H9 (cell line): ENCODE results near the gene ERGIC3. TPM values are rescaled to one million over a fixed set of nuclear protein-coding genes. Genes with fewer than 3 reads are reported as not detected.
A peak's percentile ranks its signal among the peaks of the same experiment; 100 is the strongest.

Source experiments
- DNase-seq: peaks from one replicate; pipeline ENCODE4 v3.0.0-alpha.2; 2017
- H2AFZ ChIP-seq: one replicate; pipeline ENCODE4 v1.6.1; 2013; ENCODE audit warnings: mild to moderate bottlenecking, low read length, control low read depth, moderate library complexity
- H2AK5ac ChIP-seq: 2 replicates; pipeline ENCODE4 v1.6.1; 2013; ENCODE audit warnings: low read length, control low read depth, mixed read lengths; ENCODE audit not compliant: insufficient read length
- H2BK120ac ChIP-seq: one replicate; pipeline ENCODE4 v1.6.1; 2013; ENCODE audit warnings: low read depth, mild to moderate bottlenecking, low read length, control low read depth, inconsistent platforms; ENCODE audit not compliant: poor library complexity, severe bottlenecking
- H2BK12ac ChIP-seq: 2 replicates; pipeline ENCODE4 v1.6.1; 2013; ENCODE audit warnings: low read length, control low read depth, mixed read lengths, low read depth; ENCODE audit not compliant: insufficient read length
- H2BK15ac ChIP-seq: 2 replicates; pipeline ENCODE4 v1.6.1; 2013; ENCODE audit warnings: low read depth, low read length, control low read depth
- H2BK20ac ChIP-seq: one replicate; pipeline ENCODE4 v1.6.1; 2013; ENCODE audit warnings: low read depth, mild to moderate bottlenecking, low read length, control low read depth, inconsistent platforms; ENCODE audit not compliant: poor library complexity, severe bottlenecking
- H2BK5ac ChIP-seq: 2 replicates; pipeline ENCODE4 v1.6.1; 2013; ENCODE audit warnings: low read length, control low read depth, mixed read lengths; ENCODE audit not compliant: insufficient read length
- H3K14ac ChIP-seq: 2 replicates; pipeline ENCODE4 v1.6.1; 2013; ENCODE audit warnings: low read length, control low read depth; ENCODE audit not compliant: insufficient read depth
- H3K18ac ChIP-seq: 2 replicates; pipeline ENCODE4 v1.6.1; 2013; ENCODE audit warnings: low read depth, mild to moderate bottlenecking, mixed read lengths, low read length, control low read depth; ENCODE audit not compliant: insufficient read length
- H3K23ac ChIP-seq: 2 replicates; pipeline ENCODE4 v1.6.1; 2013; ENCODE audit warnings: low read length, control low read depth, mixed read lengths, low read depth; ENCODE audit not compliant: insufficient read length
- H3K23me2 ChIP-seq: 2 replicates; pipeline ENCODE4 v1.6.1; 2013; ENCODE audit warnings: low read depth, mild to moderate bottlenecking, mixed read lengths, low read length, control low read depth; ENCODE audit not compliant: insufficient read length, poor library complexity, severe bottlenecking
- H3K27ac ChIP-seq: 2 replicates; pipeline ENCODE4 v1.5.1; 2013; ENCODE audit warnings: low read length, control low read depth, mixed read lengths, low read depth; ENCODE audit not compliant: insufficient read length
- H3K27me3 ChIP-seq: 2 replicates; pipeline ENCODE4 v1.6.1; 2013; ENCODE audit warnings: low read length, control low read depth, inconsistent platforms; ENCODE audit not compliant: insufficient read depth
- H3K4ac ChIP-seq: 2 replicates; pipeline ENCODE4 v1.6.1; 2013; ENCODE audit warnings: low read depth, mild to moderate bottlenecking, control low read depth, inconsistent platforms, low read length, moderate library complexity
- H3K4me1 ChIP-seq: 2 replicates; pipeline ENCODE4 v1.6.1; 2013; ENCODE audit warnings: low read length, control low read depth, inconsistent platforms; ENCODE audit not compliant: insufficient read depth
- H3K4me2 ChIP-seq: 2 replicates; pipeline ENCODE4 v1.6.1; 2013; ENCODE audit warnings: low read length, control low read depth, mixed read lengths; ENCODE audit not compliant: insufficient read length, insufficient read depth
- H3K56ac ChIP-seq: 2 replicates; pipeline ENCODE4 v1.6.1; 2013; ENCODE audit warnings: low read depth, mild to moderate bottlenecking, mixed read lengths, low read length, control low read depth; ENCODE audit not compliant: insufficient read length
- H3K79me1 ChIP-seq: 2 replicates; pipeline ENCODE4 v1.6.1; 2013; ENCODE audit warnings: low read depth, mild to moderate bottlenecking, moderate library complexity, low read length, control low read depth, inconsistent platforms; ENCODE audit not compliant: insufficient read depth, poor library complexity, severe bottlenecking
- H3K79me2 ChIP-seq: 2 replicates; pipeline ENCODE4 v1.6.1; 2013; ENCODE audit warnings: low read length, control low read depth, inconsistent platforms; ENCODE audit not compliant: insufficient read depth
- H3K9ac ChIP-seq: 2 replicates; pipeline ENCODE4 v1.6.1; 2013; ENCODE audit warnings: low read length, control low read depth, mixed read lengths; ENCODE audit not compliant: insufficient read length; ENCODE audit errors: extremely low read depth
- H3K9me3 ChIP-seq: one replicate; pipeline ENCODE4 v1.6.1; 2013; ENCODE audit warnings: low read depth, low read length, inconsistent platforms; ENCODE audit not compliant: control insufficient read depth
- H3T11ph ChIP-seq: one replicate; pipeline ENCODE4 v1.6.1; 2013; ENCODE audit warnings: mild to moderate bottlenecking, low read length, control low read depth, inconsistent platforms
- H4K20me1 ChIP-seq: one replicate; pipeline ENCODE4 v1.6.1; 2013; ENCODE audit not compliant: control insufficient read depth, insufficient read length, insufficient read depth
- H4K5ac ChIP-seq: 2 replicates; pipeline ENCODE4 v1.6.1; 2013; ENCODE audit warnings: low read depth, mild to moderate bottlenecking, mixed read lengths, low read length, control low read depth; ENCODE audit not compliant: insufficient read length
- H4K8ac ChIP-seq: replicated peaks from 2 replicates; pipeline ENCODE4 v1.6.1; 2013; ENCODE audit warnings: low read length, control low read depth, mixed read lengths, low read depth; ENCODE audit not compliant: insufficient read length
- H4K91ac ChIP-seq: 2 replicates; pipeline ENCODE4 v1.6.1; 2013; ENCODE audit warnings: low read depth, mild to moderate bottlenecking, moderate library complexity, mixed read lengths, low read length, control low read depth; ENCODE audit not compliant: insufficient read length
- H3K27ac Mint-ChIP-seq, 3 experiments: 2 replicates in 2 of 3; 3 replicates in 1 of 3; pipeline ENCODE4 v1.8.0; 2020 to 2021; ENCODE audit warnings: mixed read lengths in 3 of 3, mild to moderate bottlenecking in 1 of 3, moderate library complexity in 1 of 3
- H3K27me3 Mint-ChIP-seq: 2 replicates; pipeline ENCODE4 v1.8.0; 2021; ENCODE audit warnings: low read depth, mild to moderate bottlenecking, moderate library complexity, mixed read lengths
- H3K36me3 Mint-ChIP-seq, 3 experiments: 2 replicates in 2 of 3; 3 replicates in 1 of 3; pipeline ENCODE4 v1.8.0; 2020 to 2021; ENCODE audit warnings: low read depth in 3 of 3, mixed read lengths in 3 of 3; ENCODE audit not compliant: insufficient read depth in 1 of 3
- H3K4me1 Mint-ChIP-seq, 2 experiments: 2 replicates each; pipeline ENCODE4 v1.8.0; 2020; ENCODE audit warnings: mixed read lengths in 2 of 2
- H3K4me3 Mint-ChIP-seq, 2 experiments: 2 replicates in 1 of 2; 3 replicates in 1 of 2; pipeline ENCODE4 v1.8.0; 2020 to 2021; ENCODE audit warnings: mild to moderate bottlenecking in 2 of 2, mixed read lengths in 2 of 2, moderate library complexity in 1 of 2
- H3K9me3 Mint-ChIP-seq, 2 experiments: 2 replicates in 1 of 2; 3 replicates in 1 of 2; pipeline ENCODE4 v1.8.0; 2020; ENCODE audit warnings: mild to moderate bottlenecking in 2 of 2, mixed read lengths in 2 of 2, moderate library complexity in 1 of 2
- CTCF ChIP-seq: fragments of 200-600 bp; sonication (generic); conservative IDR thresholded peaks from 3 replicates; pipeline ENCODE4 v1.8.0; 2021; ENCODE audit warnings: antibody characterized with exemption, mild to moderate bottlenecking
- WGBS: extraction: QIAGEN DNeasy Blood & Tissue Kit; methylation state at CpG from one replicate; pipeline ENCODE4 v1.1.7; 2013; ENCODE audit warnings: missing lambda C conversion rate, low lambda C conversion rate, mixed read lengths; ENCODE audit not compliant: insufficient read length; ENCODE audit errors: extremely low coverage; 5-methylcytosine and 5-hydroxymethylcytosine counted together
- total RNA-seq: library from RNA; stranded (reverse); gene quantifications from 2 replicates; pipeline ENCODE4 v1.2.1, GENCODE V29; 2021

Gene ERGIC3
- total RNA-seq, 1 experiment from 2014 or later: 188 TPM

DNA sequence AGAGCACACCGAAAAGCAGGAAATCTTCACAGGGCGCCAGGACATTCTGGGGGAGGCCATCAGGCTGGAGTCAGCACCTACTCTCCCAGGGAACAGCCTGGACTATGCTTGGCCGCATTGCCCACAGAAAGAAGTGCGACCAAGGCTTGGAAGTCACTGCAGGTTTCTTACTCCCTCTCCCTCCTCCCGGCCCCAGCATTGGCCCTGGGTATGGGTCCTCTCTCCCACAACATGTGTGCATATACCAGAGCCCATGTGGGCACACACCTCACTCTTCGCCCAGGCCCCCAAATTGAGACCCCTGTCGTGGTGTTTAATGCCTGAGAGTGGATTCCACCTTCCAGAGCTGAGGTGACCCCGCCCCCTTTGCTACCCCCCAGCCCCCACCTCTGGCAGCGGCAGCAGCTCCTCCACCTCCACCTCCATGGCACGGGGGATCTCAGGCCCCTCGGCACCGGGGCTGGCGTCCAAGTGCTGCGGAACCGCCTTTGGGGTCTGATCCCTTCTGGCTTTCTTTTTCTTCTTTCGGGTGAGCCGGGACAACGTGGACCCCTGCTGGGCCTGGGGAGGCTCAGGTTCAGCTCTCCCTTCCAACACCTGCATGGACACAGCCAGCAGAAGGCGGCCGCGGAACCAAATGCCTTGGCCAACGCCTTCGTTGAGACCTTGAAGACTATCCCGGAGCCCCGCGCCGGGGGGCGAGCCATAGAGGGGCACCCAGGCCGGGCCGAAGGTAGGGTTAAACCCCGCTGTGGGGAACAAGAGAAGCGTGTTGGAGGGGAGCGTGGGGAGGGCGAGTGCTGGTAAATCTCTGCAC lies 58.5 kb downstream of the ERGIC3 start:
- Histone ChIP-seq H2AK5ac (no peak overlapping the region), H3K27ac (no peak overlapping the region), H3K4ac (no peak overlapping the region), H4K20me1 (no peaks in the 10 kb centered on the region), H3K4me1 (no peaks in the 10 kb centered on the region), H2AFZ (no peak overlapping the region), H3T11ph (no peak overlapping the region), H3K9ac (no peak overlapping the region), H2BK15ac (no peak overlapping the region), H3K79me1 (no peaks in the 10 kb centered on the region), H2BK12ac (no peak overlapping the region), H3K14ac (no peak overlapping the region), H4K5ac (no peak overlapping the region), H3K27me3 (peaks cover 12% of the 10 kb centered on the region; the same call in 1 of the 2 replicates), H3K79me2 (no peaks in the 10 kb centered on the region), H3K23ac (no peak overlapping the region), H3K18ac (no peak overlapping the region), H3K4me2 (peak overlapping the region; percentile 81), H2BK20ac (no peak overlapping the region), H2BK5ac (no peak overlapping the region), H4K91ac (no peak overlapping the region), H3K56ac (no peak overlapping the region), H2BK120ac (no peak overlapping the region), H4K8ac (no peak overlapping the region), H3K23me2 (peaks cover 16% of the 10 kb centered on the region), H3K9me3 (no peaks in the 10 kb centered on the region)
- Mint-ChIP-seq H3K27ac (no peak overlapping the region), H3K4me3 (peak overlapping the region; percentile 64 to 82), H3K4me1 (peaks cover 14 to 19% of the 10 kb centered on the region in 2 experiments), H3K36me3 (no peaks in the 10 kb centered on the region; a peak in 1 of 7 replicates), H3K9me3 (no peaks in the 10 kb centered on the region), H3K27me3 (peaks cover 69% of the 10 kb centered on the region)
- DNase-seq: peak; percentile 71
- no CpG with 5 or more reads among the region's 34 CpGs for WGBS
- no peak for TF ChIP-seq CTCF
